Neuron (in vitro differentiated cells): Measurements from ENCODE around the gene SRSF2.
A peak's percentile ranks its signal among the peaks of the same experiment; 100 is the strongest.
"Not testable (repeated sequence)": the region's sequence is repeated elsewhere in the genome, so short reads cannot be mapped to it uniquely, and the experiment has no call there.

ENCODE experiments used
- H2AFZ ChIP-seq: one replicate; pipeline ENCODE4 v1.6.1; 2013; ENCODE audit warnings: low read depth, mild to moderate bottlenecking, inconsistent platforms, low read length, moderate library complexity
- H3K27me3 ChIP-seq: one replicate; pipeline ENCODE4 v1.6.1; 2013; ENCODE audit warnings: low read length; ENCODE audit not compliant: insufficient read depth
- H3K36me3 ChIP-seq: one replicate; pipeline ENCODE4 v1.6.1; 2013; ENCODE audit warnings: low read length; ENCODE audit not compliant: insufficient read depth
- H3K4me1 ChIP-seq: one replicate; pipeline ENCODE4 v1.6.1; 2013; ENCODE audit warnings: low read length; ENCODE audit not compliant: insufficient read depth
- H3K4me3 ChIP-seq: 2 replicates; pipeline ENCODE4 v1.5.1; 2013; ENCODE audit warnings: mild to moderate bottlenecking, low read length, moderate library complexity
- H3K9me3 ChIP-seq: one replicate; pipeline ENCODE4 v1.6.1; 2013; ENCODE audit warnings: low read length

SRSF2 gene

GRCh38 chr17:76721463-76721862 is 15.7 kb downstream of the SRSF2 start:
- Histone ChIP-seq H3K9me3 (no peaks in the 10 kb centered on the region), H3K36me3 (peaks cover 62% of the 10 kb centered on the region), H2AFZ (no peak overlapping the region), H3K4me3 (no peak overlapping the region), H3K27me3 (no peaks in the 10 kb centered on the region), H3K4me1 (peaks cover 9% of the 10 kb centered on the region)

- Histone ChIP-seq H3K27me3 (no peaks in the 10 kb centered on the region), H3K4me1 (peaks cover 9% of the 10 kb centered on the region), H3K4me3 (no peak overlapping the region), H3K9me3 (no peaks in the 10 kb centered on the region), H3K36me3 (peaks cover 68% of the 10 kb centered on the region), H2AFZ (no peak overlapping the region)
These were observed 16.2 kb downstream of the SRSF2 start for GRCh38 chr17:76720941-76721340.

DNA sequence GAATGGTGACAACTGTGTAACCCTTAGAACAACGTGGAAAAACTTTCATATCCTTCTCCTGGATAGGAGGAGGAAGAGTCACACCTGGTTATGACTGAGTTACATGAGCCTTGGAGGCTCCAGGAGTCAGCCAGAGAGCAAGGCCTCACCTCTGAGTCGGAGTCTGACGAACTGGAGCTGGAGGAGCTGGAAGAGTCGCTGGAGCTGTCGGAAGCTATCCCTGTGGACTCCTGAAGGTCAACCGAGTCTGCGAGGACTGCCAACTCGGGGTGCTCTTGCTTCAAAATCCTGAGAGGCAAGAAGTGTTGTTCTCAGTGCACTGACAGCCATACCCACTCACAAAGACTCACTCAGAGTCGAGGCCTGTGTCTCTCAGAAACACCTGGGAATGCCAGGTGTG is 16.9 kb downstream of the SRSF2 start:
- Histone ChIP-seq H3K9me3 (no peaks in the 10 kb centered on the region), H3K36me3 (peaks cover 70% of the 10 kb centered on the region), H3K4me3 (no peak overlapping the region)

DNA sequence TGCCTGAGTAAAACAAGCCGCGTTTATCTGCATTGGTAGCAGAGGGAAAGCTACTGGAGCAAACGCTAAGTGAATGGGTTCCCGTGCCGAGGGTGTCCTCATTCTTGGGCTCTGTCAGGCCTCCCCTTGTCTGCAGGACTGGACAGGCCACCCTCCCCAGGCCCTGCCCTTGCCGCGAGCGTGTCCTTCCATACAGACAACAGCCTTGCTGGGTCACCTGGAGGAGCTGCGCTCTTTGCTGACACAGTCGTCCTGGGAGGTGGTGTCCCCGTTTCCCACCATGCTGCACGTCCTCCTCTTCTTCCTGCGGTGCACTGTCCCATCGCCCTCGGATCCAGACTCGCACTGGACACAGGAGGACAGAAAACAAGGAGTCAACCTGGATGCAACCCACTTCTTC is 18.6 kb downstream of the SRSF2 start:
- Histone ChIP-seq H3K4me3 (no peak overlapping the region), H3K9me3 (no peaks in the 10 kb centered on the region), H3K4me1 (no peaks in the 10 kb centered on the region), H3K27me3 (no peaks in the 10 kb centered on the region), H2AFZ (no peak overlapping the region), H3K36me3 (peaks cover 67% of the 10 kb centered on the region)

More for the DNA sequence above, 16.9 kb downstream of the SRSF2 start:
- Histone ChIP-seq H2AFZ (no peak overlapping the region), H3K27me3 (no peaks in the 10 kb centered on the region), H3K4me1 (peaks cover 2% of the 10 kb centered on the region)

DNA sequence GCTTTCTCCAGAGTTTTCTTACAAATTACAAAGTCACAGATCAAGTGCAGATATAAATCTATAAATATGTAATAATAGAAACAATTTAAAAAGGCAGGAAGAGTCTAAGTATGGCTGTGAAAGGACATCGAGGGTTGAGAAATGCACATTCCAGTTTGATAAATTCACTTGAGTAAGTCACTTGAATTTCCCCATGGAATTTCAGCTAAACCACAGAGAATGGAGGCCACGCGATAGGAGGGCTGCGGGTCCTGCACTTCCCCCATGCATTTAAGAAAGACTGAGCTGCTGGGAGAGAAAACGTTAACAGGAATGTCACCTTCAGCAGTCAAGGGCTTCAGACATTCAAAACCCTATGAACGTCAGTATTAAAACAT is 20.3 kb downstream of the SRSF2 start:
- Histone ChIP-seq H3K4me3 (no peak overlapping the region), H3K4me1 (no peaks in the 10 kb centered on the region), H2AFZ (no peak overlapping the region), H3K9me3 (no peaks in the 10 kb centered on the region), H3K36me3 (peaks cover 56% of the 10 kb centered on the region), H3K27me3 (no peaks in the 10 kb centered on the region)

DNA sequence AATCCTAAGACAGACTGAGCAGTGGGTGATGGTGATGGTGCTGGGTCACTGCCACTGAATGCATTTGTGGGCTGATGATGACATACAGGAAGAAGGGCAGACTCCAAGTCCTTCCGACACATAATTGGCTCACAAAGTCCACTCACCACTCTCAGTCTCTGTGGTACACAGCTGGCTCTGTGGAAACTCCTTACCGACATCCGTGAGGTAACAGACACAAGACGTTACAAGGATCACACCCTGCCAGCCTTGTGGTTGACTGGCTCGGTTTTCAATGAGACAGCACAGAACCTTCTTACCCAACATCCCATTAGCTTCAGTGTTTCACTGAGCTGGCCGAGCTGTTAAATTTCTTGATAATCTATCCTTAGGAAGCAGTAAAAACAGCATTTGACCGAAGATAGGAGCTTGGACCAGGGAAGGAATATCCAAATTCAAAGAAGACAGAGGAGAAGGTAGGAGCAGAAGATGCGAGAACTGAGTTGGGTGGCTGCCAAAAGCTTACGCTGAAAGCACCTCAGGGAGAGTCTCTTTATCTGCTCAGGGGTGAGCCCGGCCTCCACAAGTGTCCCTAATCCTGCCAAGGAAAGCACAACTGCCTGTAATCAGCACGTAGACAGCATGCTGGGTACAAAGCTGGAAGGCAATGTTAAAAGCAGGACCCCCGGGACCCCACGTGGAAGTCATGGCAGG is 20.8 kb downstream of the SRSF2 start:
- peaks cover 50% of the 10 kb centered on the region for H3K36me3 ChIP-seq
- peaks cover 3% of the 10 kb centered on the region for H3K4me1 ChIP-seq
- H2AFZ ChIP-seq = no peak overlapping the region
- H3K27me3 ChIP-seq = no peaks in the 10 kb centered on the region
- H3K4me3 ChIP-seq = no peak overlapping the region
- H3K9me3 ChIP-seq = no peaks in the 10 kb centered on the region

DNA sequence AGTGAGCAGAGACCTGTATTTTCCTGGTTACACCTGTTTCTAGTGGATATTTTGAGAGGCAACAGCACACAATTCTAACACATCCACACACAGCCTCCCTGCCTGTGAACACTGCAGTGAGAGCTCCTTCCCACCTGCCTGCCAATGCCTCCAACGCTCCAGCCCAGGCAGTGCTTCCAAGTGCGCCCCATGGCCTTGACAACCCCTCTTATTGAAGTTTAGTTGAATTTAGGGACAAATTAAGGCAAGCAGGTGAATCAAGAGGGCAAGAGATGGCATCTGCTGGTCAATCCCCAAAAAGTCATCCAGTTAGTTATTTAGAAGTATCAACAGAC is 21.7 kb downstream of the SRSF2 start:
- no peak overlapping the region for H2AFZ ChIP-seq
- peaks cover 42% of the 10 kb centered on the region for H3K36me3 ChIP-seq
- no peaks in the 10 kb centered on the region for H3K27me3 ChIP-seq
- H3K9me3 ChIP-seq = no peaks in the 10 kb centered on the region
- H3K4me1 ChIP-seq = peaks cover 6% of the 10 kb centered on the region
- no peak overlapping the region for H3K4me3 ChIP-seq

GRCh38 chr17:76714822-76715495 is 22.2 kb downstream of the SRSF2 start:
- Histone ChIP-seq H3K4me3 (no peak overlapping the region), H3K27me3 (no peaks in the 10 kb centered on the region), H2AFZ (no peak overlapping the region), H3K4me1 (peaks cover 6% of the 10 kb centered on the region), H3K9me3 (no peaks in the 10 kb centered on the region), H3K36me3 (peaks cover 37% of the 10 kb centered on the region)

DNA sequence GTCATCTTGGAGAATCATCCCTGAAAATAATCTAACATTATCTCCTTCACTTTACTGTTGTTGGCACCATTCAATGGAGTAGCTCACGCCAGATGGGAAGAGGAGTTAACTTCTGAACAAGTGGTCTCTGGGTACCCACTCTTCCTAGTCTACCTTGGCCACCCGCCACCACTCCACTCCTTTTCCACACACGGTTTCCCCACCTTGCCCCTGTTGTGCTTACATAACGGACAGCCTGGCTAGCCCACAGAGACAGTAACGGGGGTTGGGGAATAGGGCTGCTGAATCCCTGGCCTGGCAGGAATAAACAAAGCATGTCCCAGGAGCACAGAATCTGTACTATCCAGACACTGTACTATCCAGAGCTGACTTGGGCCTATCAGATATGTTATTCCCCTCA is 22.8 kb downstream of the SRSF2 start:
- Histone ChIP-seq H3K4me3 (no peak overlapping the region), H2AFZ (no peak overlapping the region), H3K27me3 (no peaks in the 10 kb centered on the region), H3K36me3 (peaks cover 31% of the 10 kb centered on the region), H3K9me3 (no peaks in the 10 kb centered on the region), H3K4me1 (peaks cover 13% of the 10 kb centered on the region)

- Histone ChIP-seq H3K4me1 (peaks cover 18% of the 10 kb centered on the region), H3K27me3 (no peaks in the 10 kb centered on the region), H3K4me3 (no peak overlapping the region), H2AFZ (no peak overlapping the region), H3K9me3 (no peaks in the 10 kb centered on the region), H3K36me3 (peaks cover 26% of the 10 kb centered on the region)
These were observed 23.4 kb downstream of the SRSF2 start for GRCh38 chr17:76713765-76714164.

- peaks cover 13% of the 10 kb centered on the region for H3K36me3 ChIP-seq
- not testable (repeated sequence) for H3K4me3 ChIP-seq, H3K27me3 ChIP-seq, H2AFZ ChIP-seq, H3K9me3 ChIP-seq
- peaks cover 30% of the 10 kb centered on the region for H3K4me1 ChIP-seq
These were observed 24.8 kb downstream of the SRSF2 start for GRCh38 chr17:76712321-76712720.

DNA sequence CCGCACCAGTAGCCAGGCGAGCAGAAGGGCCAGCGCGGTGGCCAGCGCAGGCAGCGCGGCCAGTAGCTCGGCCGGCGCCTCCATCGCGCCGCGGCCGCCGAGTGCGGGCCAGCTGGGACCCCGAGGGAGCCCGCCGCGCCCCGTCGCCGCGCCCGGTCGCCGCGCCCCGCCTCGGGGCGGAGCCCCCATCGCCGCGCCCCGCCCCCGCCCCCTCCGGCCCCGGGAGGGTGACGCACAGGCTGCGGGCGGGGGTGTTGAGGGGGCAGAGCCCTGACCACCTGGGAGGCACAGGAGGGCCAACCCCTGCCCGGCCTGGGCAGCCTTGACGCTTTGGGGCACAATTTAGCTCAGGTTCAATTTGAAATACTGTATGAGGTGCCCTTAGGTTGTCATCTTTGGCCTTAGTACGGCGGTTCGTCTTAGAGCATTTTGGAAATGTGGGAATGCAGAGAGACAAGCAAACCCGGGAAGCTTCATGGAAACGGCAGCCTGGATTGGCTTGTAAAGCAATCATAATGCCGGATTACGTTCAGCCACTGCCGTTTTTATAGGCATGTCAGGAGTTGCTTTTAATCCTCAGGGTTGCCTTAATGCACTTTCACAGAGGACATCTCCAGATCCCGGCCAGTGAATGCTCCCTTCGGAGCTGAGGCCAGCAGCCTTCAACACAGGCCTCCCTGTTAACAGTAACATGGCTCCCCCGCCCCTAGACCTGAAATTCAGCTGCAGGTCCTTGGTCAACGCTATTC is 26.1 kb downstream of the SRSF2 start, which contains the start of gene MXRA7:
MXRA7 (minus strand) TSS at position 103 of the 749 bp plus-strand sequence; CDS start at position 84, 19 bp downstream.
- Histone ChIP-seq H3K4me1 (peaks cover 30% of the 10 kb centered on the region), H3K4me3 (peak within 1 kb of the TSS; percentile 83), H3K36me3 (peaks cover 4% of the 10 kb centered on the region), H2AFZ (peak within 1 kb of the TSS; percentile 74), H3K9me3 (no peaks in the 10 kb centered on the region), H3K27me3 (no peaks in the 10 kb centered on the region)
